Subcutaneous adipose tissue (tissue), 4 donors: ENCODE results near the gene POC1A. TPM values are rescaled to one million over a fixed set of nuclear protein-coding genes. Genes with fewer than 3 reads are reported as not detected.

ENCODE experiments used
- CTCF ChIP-seq: fragments of 450-650 bp; IDR thresholded peaks from one replicate; pipeline ENCODE4 v1.5.1; 2016; ENCODE audit warnings: low read depth, mild to moderate bottlenecking, control low read depth, antibody characterized with exemption, moderate library complexity
- total RNA-seq, 4 donors: library from RNA; depleted of rRNA; stranded (reverse); fragments of >200 nt; gene quantifications; one replicate each; pipeline ENCODE4 v1.1.0, GENCODE V29; 2016

The POC1A gene
- total RNA-seq, 4 donors from 2014 or later, result 0.38 to 2.4 (median 1.2) TPM

GRCh38 chr3:52147804-52148203, 6.4 kb downstream of the POC1A start:
- no peak for TF ChIP-seq CTCF

GRCh38 chr3:52146811-52147210, 7.4 kb downstream of the POC1A start:
- TF ChIP-seq CTCF, result no peak

- TF ChIP-seq CTCF, result no peak
Observed at GRCh38 chr3:52146189-52146588, 8.0 kb downstream of the POC1A start.

- TF ChIP-seq CTCF, result no peak
Observed at GRCh38 chr3:52145736-52146110, 8.5 kb downstream of the POC1A start.

- TF ChIP-seq CTCF, result no peak
Observed at GRCh38 chr3:52144796-52145735, 9.2 kb downstream of the POC1A start.

GRCh38 chr3:52144034-52144795, 10.0 kb downstream of the POC1A start:
- no peak for TF ChIP-seq CTCF

GRCh38 chr3:52143616-52144015, 10.6 kb downstream of the POC1A start:
- TF ChIP-seq CTCF, result no peak
